LNCaP clone FGC (cell line): ENCODE data around the gene MZB1.

Source experiments
- DNase-seq: peaks from one replicate; pipeline ENCODE4 v3.0.0-alpha.2; 2011; ENCODE audit warnings: low read depth
- H3K4me3 ChIP-seq: 2 replicates; pipeline ENCODE4 v1.5.1; 2011; ENCODE audit warnings: mild to moderate bottlenecking, low read depth, low read length, control low read depth
- CTCF ChIP-seq: IDR thresholded peaks from 2 replicates; pipeline ENCODE4 v1.5.1; 2012; ENCODE audit warnings: mild to moderate bottlenecking; ENCODE audit not compliant: control insufficient read depth, insufficient read depth; ENCODE audit errors: extremely low read depth

Gene MZB1

DNA sequence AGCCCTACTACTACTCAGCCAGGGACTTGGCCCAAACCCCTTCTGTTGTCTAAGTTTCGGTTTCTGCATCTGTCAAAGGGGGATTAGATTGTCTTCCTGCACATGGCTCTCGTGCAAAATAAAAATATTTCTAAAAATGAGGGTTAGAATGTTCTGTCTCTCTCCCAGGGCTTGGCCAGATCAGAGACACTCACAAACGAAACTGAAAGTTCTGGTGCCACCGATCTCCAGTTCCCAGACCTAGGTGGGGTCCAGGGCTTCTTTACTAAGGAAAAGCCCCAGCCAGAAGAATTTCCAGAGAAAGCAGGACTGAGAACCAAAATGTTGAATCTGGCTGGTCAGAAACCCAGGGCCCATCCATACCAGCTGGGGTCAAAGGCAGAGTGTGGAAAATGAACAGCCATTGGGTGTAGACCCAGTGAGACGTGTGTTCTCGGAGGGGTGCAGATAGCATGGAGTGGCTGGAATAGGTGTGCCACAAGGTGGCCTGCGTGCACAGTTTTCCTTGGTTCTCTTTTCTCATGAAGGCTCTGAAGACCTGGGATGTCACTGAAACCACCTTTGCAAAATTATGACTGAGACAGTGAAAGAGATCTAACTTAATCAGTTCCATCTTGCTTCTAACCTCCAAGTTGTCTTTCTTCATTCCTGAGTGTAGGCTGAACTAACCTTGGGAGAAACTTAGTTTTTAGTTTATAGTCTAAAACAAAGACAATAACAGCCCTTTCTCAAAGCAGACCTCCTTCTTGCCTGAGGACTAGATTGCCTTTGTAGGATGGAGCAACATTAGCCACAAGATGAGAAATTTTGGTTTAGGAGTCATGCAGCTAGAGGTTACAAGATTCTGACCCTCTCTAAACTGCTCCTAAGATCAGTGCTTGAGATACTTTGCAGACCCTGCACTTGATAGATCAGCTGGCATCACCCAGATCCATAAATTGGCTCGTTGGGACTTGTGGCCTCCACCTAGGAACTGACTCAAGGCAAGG lies 4.4 kb downstream of the MZB1 start:
- no peak for TF ChIP-seq CTCF
- DNase-seq = no peak
- H3K4me3 ChIP-seq = no peak overlapping the region

DNA sequence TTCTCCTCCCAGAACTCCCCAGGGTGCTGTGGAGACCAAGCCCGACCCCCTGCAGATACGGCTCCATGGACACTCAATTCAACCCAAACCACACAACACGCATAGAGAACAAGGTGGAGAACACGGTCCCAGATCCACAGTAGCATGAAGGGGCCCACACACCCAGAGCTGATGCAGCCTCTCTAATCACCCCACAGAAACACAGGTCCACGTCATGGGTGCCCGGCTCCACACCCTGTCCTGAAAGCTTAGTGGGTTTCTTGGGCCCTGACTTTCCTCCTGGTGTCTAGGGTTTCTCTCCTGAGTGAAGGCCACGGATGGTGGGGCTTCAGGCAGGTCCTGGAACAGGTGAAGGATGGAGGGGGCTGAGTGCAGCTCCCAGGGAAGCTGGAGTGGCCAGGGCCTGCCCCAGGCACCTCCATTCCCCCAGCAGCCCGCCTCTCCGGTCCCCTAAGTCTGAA lies 5.1 kb downstream of the MZB1 start:
- no peak for TF ChIP-seq CTCF
- H3K4me3 ChIP-seq = 0 out of 2 replicates have a peak overlapping the region, but pooled peaks have one; percentile 22
- DNase-seq = no peak

DNA sequence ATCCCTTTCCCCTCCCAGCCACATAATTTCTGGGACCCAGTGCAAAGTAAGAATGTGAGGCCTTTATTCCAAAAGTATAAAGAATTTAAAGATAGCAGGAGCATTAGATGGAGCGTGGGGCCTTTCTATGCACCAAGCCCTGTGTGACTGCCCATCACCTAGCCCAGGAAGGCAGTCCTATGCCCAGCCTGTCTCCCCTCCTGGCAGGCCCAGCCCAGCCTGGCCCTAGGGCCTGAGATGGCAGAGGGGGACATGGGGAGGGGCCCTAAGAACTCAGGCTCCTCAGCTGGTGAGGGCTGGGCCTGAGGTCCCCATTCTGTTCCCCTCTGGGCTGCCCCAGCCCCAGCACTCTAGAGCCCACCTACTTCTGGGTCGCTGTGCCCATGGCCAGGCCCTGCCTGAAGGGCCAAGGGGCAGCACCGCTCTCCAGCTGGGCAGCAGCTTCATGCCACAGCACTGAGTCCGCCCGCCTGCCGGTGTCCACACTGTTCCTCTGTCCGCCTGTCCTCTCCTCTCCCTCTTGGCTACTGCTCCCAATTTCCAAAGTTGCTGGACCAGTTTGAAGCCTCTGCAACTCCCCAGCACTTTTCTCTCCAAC lies 5.6 kb downstream of the MZB1 start:
- 0 out of 2 replicates have a peak overlapping the region, but pooled peaks have one; percentile 22 for H3K4me3 ChIP-seq
- no peak for DNase-seq
- TF ChIP-seq CTCF = no peak

DNA sequence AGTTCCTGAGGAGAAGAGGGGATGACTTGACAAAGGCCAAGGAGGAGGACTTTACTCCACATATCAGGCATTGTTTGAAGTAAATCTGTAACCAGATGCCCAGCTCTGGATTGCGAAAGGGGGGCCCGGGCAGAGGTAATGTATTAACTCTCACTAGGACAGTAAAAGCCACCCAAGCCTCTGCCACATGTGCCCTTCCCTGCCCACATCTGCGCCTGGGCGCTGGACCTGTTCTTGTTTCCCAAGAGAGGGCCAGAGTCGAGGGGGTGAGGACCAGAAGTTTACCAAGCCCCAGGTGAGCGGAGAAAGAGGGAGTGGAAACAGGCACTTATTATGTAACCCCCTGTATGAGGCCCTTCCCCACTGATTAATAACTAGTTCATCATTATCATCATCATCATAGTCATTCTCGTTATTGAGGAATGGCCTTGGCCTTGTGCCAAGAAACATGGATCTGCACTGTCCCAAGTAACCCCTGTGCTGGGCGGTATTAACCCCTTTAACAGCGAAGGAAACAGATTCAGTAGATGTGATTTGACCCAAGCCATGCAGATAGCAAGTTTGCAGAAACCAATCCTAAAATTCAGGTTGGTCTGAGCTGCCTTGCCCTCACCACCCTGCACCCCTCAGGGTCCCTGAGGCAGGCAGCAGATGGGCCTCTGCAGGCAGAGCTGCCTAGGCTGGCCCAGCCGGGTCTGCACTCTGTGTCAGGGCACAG lies 6.3 kb downstream of the MZB1 start, which contains the start of gene SLC23A1:
Gene SLC23A1 (minus strand): TSS at position 23 of the 718 bp plus-strand sequence. CDS start 44 bp downstream, outside the sequence.
- no peak for TF ChIP-seq CTCF
- H3K4me3 ChIP-seq = 0 out of 2 replicates have a peak within 1 kb of the TSS, but pooled peaks have one; percentile 22
- DNase-seq = no peak

- TF ChIP-seq CTCF = no peak
- H3K4me3 ChIP-seq = no peak overlapping the region
- no peak for DNase-seq
These were observed 6.9 kb downstream of the MZB1 start for GRCh38 chr5:139382807-139383206.

DNA sequence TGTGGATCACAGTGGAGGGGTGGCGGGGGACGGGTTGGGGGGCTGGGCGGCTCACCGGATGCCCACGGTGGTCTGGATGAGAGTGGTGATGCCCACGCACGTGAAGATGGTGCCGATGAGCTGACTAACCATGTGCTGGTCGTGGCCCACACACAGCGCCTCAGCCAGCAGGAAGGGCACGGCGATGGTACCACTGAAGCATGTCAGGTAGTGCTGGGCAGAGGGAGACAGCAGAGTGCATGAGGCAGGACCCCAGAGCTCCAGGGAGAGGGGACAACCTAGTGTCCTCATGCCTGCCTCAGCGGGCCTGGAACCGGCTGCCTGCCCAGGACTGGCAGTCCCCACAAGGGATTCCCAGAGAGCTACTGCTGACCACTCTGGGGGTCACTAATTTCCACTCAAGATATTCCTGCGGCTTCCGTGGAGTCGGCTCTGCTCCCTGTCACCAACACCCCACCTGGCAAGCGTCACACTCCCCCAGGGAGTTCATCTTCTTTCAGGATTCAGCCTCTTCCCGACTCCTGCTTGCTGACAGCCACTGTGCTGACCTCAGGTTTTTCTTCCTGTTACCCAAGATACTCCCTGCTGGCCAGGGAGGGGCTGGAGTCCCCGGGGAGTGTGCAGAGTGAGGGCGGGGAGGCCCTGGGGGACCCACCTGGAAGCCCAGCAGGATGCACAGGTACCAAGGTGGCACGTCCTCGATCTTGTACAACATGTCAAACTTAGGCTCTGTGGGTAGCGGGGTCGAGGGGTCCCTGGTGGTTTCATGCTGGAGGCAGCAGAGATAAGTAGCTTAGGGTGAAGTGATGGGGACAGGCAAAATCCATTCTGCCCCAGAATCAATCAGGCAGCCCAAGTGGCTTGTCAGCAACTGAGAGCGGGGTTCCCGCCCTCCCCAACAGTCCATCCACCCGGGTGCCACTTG lies 7.6 kb downstream of the MZB1 start:
- no peak for DNase-seq
- H3K4me3 ChIP-seq = no peak overlapping the region
- no peak for TF ChIP-seq CTCF
